ENCODE data around the gene PRUNE2. TPM values are rescaled to one million over a fixed set of nuclear protein-coding genes. Genes with fewer than 3 reads are reported as not detected.
A peak's percentile ranks its signal among the peaks of the same experiment; 100 is the strongest.
"Not testable (repeated sequence)": the region's sequence is repeated elsewhere in the genome, so short reads cannot be mapped to it uniquely, and the experiment has no call there.

PRUNE2 gene
- total RNA-seq = 10 to 100 TPM; 12.1 to 90.0 TPM

DNA sequence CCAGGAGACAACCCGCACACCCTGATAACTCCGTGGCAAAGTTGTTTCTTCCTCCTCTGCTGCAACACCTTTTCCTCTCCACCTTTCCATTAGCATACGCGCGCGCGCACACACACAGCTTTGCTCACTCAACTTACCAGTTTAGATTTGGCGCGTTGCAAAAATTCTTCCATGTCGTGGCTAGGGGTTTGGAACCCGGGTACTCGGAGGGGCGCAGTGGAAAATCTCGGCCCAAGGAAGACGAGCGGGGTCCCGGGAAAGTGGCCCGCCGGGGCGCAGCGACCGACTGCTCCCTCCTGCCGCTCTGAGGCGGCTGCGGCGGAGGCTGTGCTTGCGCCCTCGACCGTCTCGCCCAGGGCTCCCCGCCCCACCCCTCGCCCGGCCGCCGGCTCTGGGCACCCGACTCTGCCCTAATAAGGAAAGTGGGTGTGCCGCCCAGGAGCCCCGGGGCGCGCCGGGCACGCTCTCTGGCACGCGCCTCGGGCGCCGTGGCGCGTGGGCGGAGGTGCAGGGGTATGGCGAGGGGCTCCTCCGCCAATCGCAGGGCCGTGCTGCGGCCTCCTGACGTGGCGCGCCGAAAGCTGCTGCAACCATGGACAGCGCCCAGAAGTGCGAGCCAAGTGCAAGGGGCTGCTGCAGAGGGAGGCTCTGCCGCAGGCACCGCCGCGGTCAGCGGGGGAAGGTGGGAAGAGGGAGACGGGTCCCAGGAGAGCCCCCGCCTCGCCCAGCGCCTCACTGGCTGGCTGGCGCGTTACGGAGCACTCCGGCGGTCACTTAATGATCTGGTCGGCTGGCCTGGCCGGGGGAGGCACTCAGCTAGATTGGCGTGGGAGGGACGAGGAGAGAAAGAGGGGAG is at the start of gene PRUNE2:
Gene PRUNE2, minus strand, starts transcription at position 324 of the 856 bp plus-strand sequence. Its CDS starts 151 bp downstream, at position 173.
- peak within 1 kb of the TSS; percentile 38 for H3K4me3 ChIP-seq
- intact Hi-C loops (cut with DNase I) = no loop called here
- peaks cover 5% of the 10 kb centered on the region for H3K27me3 ChIP-seq
- TF ChIP-seq CTCF (IDR thresholded peaks at IDR 0.05) = no peak
- DNase-seq = peak; percentile 80
- H3K9me3 ChIP-seq = no peaks in the 10 kb centered on the region
- peak within 1 kb of the TSS; percentile 71 for H3K27ac ChIP-seq
- peak within 1 kb of the TSS; percentile 61 to 68 for H3K9ac ChIP-seq (ENCODE audit: low read depth in 2 of 2, low read length in 2 of 2)
- no peaks in the 10 kb centered on the region for H3K36me3 ChIP-seq
- no peaks in the 10 kb centered on the region for H3K4me1 ChIP-seq

DNA sequence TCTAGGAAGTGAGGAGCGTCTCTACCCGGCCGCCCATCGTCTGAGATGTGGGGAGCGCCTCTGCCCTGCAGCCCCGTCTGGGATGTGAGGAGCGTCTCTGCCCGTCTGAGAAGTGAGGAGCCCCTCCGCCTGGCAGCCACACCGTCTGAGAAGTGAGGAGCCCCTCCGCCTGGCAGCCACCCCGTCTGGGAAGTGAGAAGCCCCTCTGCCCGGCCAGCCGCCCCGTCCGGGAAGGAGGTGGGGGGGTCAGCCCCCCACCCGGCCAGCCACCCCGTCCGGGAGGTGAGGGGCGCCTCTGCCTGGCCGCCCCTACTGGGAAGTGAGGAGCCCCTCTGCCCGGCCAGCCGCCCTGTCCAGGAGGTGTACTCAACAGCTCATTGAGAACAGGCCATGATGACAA is 49.5 kb upstream of the PRUNE2 start:
- not testable (repeated sequence) for H3K9me3 ChIP-seq, DNase-seq

GRCh38 chr9:76949865-76950264 is 44.0 kb upstream of the PRUNE2 start:
- Histone ChIP-seq H3K9ac (ENCODE audit: low read depth in 2 of 2, low read length in 2 of 2) (no peak overlapping the region), H3K4me1 (no peaks in the 10 kb centered on the region), H3K27me3 (no peaks in the 10 kb centered on the region), H3K36me3 (no peaks in the 10 kb centered on the region), H3K9me3 (no peaks in the 10 kb centered on the region), H3K27ac (no peak overlapping the region), H3K4me3 (no peak overlapping the region)
- TF ChIP-seq CTCF (IDR thresholded peaks at IDR 0.05) = no peak
- DNase-seq = no peak
- intact Hi-C loops (cut with DNase I) = no loop called here

More for the DNA sequence above, 49.5 kb upstream of the PRUNE2 start:
- H3K4me3 ChIP-seq; H3K27me3 ChIP-seq; H3K9ac ChIP-seq (ENCODE audit: low read depth in 2 of 2, low read length in 2 of 2); intact Hi-C loops (cut with DNase I); H3K36me3 ChIP-seq; H3K4me1 ChIP-seq; H3K27ac ChIP-seq: not testable (repeated sequence)

- intact Hi-C loops (cut with DNase I) = no loop called here
- H3K27me3 ChIP-seq = no peaks in the 10 kb centered on the region
- TF ChIP-seq CTCF (IDR thresholded peaks at IDR 0.05) = no peak
- no peak overlapping the region for H3K4me3 ChIP-seq
- H3K36me3 ChIP-seq = no peaks in the 10 kb centered on the region
- H3K9me3 ChIP-seq = no peaks in the 10 kb centered on the region
- H3K9ac ChIP-seq (ENCODE audit: low read depth in 2 of 2, low read length in 2 of 2) = no peak overlapping the region
- no peak for DNase-seq
- H3K27ac ChIP-seq = no peak overlapping the region
- no peaks in the 10 kb centered on the region for H3K4me1 ChIP-seq
These were observed 38.1 kb upstream of the PRUNE2 start for GRCh38 chr9:76944011-76944410.

DNA sequence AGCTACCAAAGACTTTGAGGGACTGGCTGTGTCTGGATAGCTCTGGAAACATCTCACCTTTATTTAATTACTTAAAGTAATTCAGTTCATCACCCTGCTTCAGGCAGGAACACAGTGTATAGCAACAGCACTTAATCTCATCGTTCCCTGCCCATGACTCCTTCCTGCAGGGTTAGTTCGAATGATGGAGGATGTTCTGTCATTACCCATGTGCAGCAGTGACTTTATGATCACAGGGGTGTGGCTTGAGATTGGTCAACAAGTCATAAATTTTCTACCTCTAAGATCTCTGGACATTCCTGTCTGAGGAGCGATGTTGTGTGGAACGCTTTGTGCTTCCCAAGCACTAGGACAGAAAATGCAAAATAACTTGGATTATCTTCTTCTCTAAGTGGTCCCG is 37.1 kb upstream of the PRUNE2 start:
- Histone ChIP-seq H3K27me3 (no peaks in the 10 kb centered on the region), H3K9ac (ENCODE audit: low read depth in 2 of 2, low read length in 2 of 2) (no peak overlapping the region), H3K36me3 (no peaks in the 10 kb centered on the region), H3K4me1 (no peaks in the 10 kb centered on the region), H3K4me3 (no peak overlapping the region), H3K9me3 (no peaks in the 10 kb centered on the region), H3K27ac (no peak overlapping the region)
- TF ChIP-seq CTCF (IDR thresholded peaks at IDR 0.05) = no peak
- intact Hi-C loops (cut with DNase I) = no loop called here
- peak; percentile 23 for DNase-seq

- no peaks in the 10 kb centered on the region for H3K36me3 ChIP-seq
- no peaks in the 10 kb centered on the region for H3K9me3 ChIP-seq
- no peak overlapping the region for H3K4me3 ChIP-seq
- intact Hi-C loops (cut with DNase I) = no loop called here
- H3K27me3 ChIP-seq = no peaks in the 10 kb centered on the region
- H3K9ac ChIP-seq (ENCODE audit: low read depth in 2 of 2, low read length in 2 of 2) = no peak overlapping the region
- TF ChIP-seq CTCF (IDR thresholded peaks at IDR 0.05) = no peak
- H3K27ac ChIP-seq = no peak overlapping the region
- DNase-seq = no peak
- H3K4me1 ChIP-seq = no peaks in the 10 kb centered on the region
These were observed 26.8 kb upstream of the PRUNE2 start for GRCh38 chr9:76932757-76933156.
